OCI-LY1 (cell line): ENCODE measurements around the gene PLA2G4B.

ENCODE experiments used
- H2AFZ ChIP-seq: fragments of 200-600 bp; sonication (generic), shearing (Covaris generic); 2 replicates; pipeline ENCODE4 v1.6.0; 2014; ENCODE audit warnings: antibody characterized with exemption, mild to moderate bottlenecking, low read length
- H3F3A ChIP-seq: fragments of 200-600 bp; sonication (generic), shearing (Covaris generic); 2 replicates; pipeline ENCODE4 v1.6.0; 2014; ENCODE audit warnings: mild to moderate bottlenecking, antibody characterized with exemption, low read length, moderate library complexity; ENCODE audit not compliant: insufficient read depth
- H3K27ac ChIP-seq: fragments of 200-600 bp; sonication (generic); 2 replicates; pipeline ENCODE4 v1.5.1; 2014; ENCODE audit warnings: low read length, mixed run types, mild to moderate bottlenecking, low read depth; ENCODE audit not compliant: poor library complexity, severe bottlenecking
- H3K27me3 ChIP-seq: fragments of 200-600 bp; sonication (generic); 2 replicates; pipeline ENCODE4 v1.6.0; 2014; ENCODE audit warnings: antibody characterized with exemption, mild to moderate bottlenecking, low read length, moderate library complexity; ENCODE audit not compliant: insufficient read depth
- H3K36me3 ChIP-seq: fragments of 200-600 bp; sonication (generic); 2 replicates; pipeline ENCODE4 v1.6.1; 2014; ENCODE audit warnings: mild to moderate bottlenecking, antibody characterized with exemption, low read length, moderate library complexity, mixed read lengths; ENCODE audit not compliant: insufficient read depth
- H3K4me1 ChIP-seq: fragments of 200-600 bp; sonication (generic); 2 replicates; pipeline ENCODE4 v1.5.1; 2014; ENCODE audit warnings: mild to moderate bottlenecking, low read length, moderate library complexity; ENCODE audit not compliant: insufficient read depth, severe bottlenecking
- H3K4me2 ChIP-seq: fragments of 200-600 bp; sonication (generic), shearing (Covaris generic); 2 replicates; pipeline ENCODE4 v1.6.1; 2014; ENCODE audit warnings: low read length
- H3K4me3 ChIP-seq: fragments of 200-600 bp; sonication (generic); 2 replicates; pipeline ENCODE4 v1.5.1; 2014; ENCODE audit warnings: low read length, low read depth, mild to moderate bottlenecking, mixed read lengths; ENCODE audit not compliant: poor library complexity, severe bottlenecking
- H3K79me2 ChIP-seq: fragments of 200-600 bp; shearing (Covaris generic); 2 replicates; pipeline ENCODE4 v1.6.1; 2016; ENCODE audit warnings: mixed run types, low read length, mixed read lengths; ENCODE audit not compliant: insufficient read depth
- H3K9ac ChIP-seq: fragments of 200-600 bp; sonication (generic), shearing (Covaris generic); 2 replicates; pipeline ENCODE4 v1.6.1; 2014; ENCODE audit warnings: mild to moderate bottlenecking, low read length, mixed read lengths
- H3K9me2 ChIP-seq: fragments of 200-600 bp; sonication (generic), shearing (Covaris generic); 2 replicates; pipeline ENCODE4 v1.6.1; 2014; ENCODE audit warnings: low read depth, mild to moderate bottlenecking, low read length, mixed read lengths
- H3K9me3 ChIP-seq: fragments of 200-600 bp; shearing (Covaris generic); 2 replicates; pipeline ENCODE4 v1.6.1; 2014; ENCODE audit warnings: low read length, mixed read lengths
- H4K20me1 ChIP-seq: fragments of 200-600 bp; sonication (generic), shearing (Covaris generic); 2 replicates; pipeline ENCODE4 v1.6.0; 2016; ENCODE audit warnings: mild to moderate bottlenecking, low read length; ENCODE audit not compliant: insufficient read depth
- CTCF ChIP-seq: fragments of 200-600 bp; sonication (generic), shearing (Covaris generic); IDR thresholded peaks from 2 replicates; pipeline ENCODE4 v1.5.1; 2017; ENCODE audit warnings: mild to moderate bottlenecking, antibody characterized with exemption, low read length, moderate library complexity, mixed read lengths
- EZH2 ChIP-seq: fragments of 200-600 bp; sonication (generic), shearing (Covaris generic); IDR thresholded peaks from 2 replicates; pipeline ENCODE4 v1.8.0; 2017; ENCODE audit warnings: borderline replicate concordance, mixed run types, mild to moderate bottlenecking, antibody characterized with exemption, low read length, moderate library complexity, mixed read lengths

PLA2G4B gene

GRCh38 chr15:41821831-41822230 is 16.8 kb upstream of the PLA2G4B start:
- Histone ChIP-seq H3K36me3 (peaks cover 4% of the 10 kb centered on the region; the same call in 1 of the 2 replicates), H3K4me3 (no peak overlapping the region), H3K9me3 (no peaks in the 10 kb centered on the region), H3K27ac (no peak overlapping the region), H3K79me2 (no peaks in the 10 kb centered on the region), H3K27me3 (no peaks in the 10 kb centered on the region), H3K9me2 (no peaks in the 10 kb centered on the region), H3K4me1 (no peaks in the 10 kb centered on the region), H3F3A (no peaks in the 10 kb centered on the region), H3K9ac (no peak overlapping the region), H2AFZ (no peak overlapping the region), H4K20me1 (no peaks in the 10 kb centered on the region), H3K4me2 (no peak overlapping the region)
- TF ChIP-seq CTCF: no peak
- TF ChIP-seq EZH2: no peak

GRCh38 chr15:41822471-41822870 is 16.2 kb upstream of the PLA2G4B start:
- no peak overlapping the region for H3K4me2 ChIP-seq
- H3K27me3 ChIP-seq: no peaks in the 10 kb centered on the region
- no peaks in the 10 kb centered on the region for H4K20me1 ChIP-seq
- H3K9ac ChIP-seq: no peak overlapping the region
- H3K36me3 ChIP-seq: peaks cover 4% of the 10 kb centered on the region; the same call in 1 of the 2 replicates
- no peak overlapping the region for H3K4me3 ChIP-seq
- H3K9me2 ChIP-seq: no peaks in the 10 kb centered on the region
- H3K4me1 ChIP-seq: peaks cover 4% of the 10 kb centered on the region
- no peak overlapping the region for H3K27ac ChIP-seq
- no peaks in the 10 kb centered on the region for H3K79me2 ChIP-seq
- H2AFZ ChIP-seq: no peak overlapping the region
- H3F3A ChIP-seq: no peaks in the 10 kb centered on the region
- TF ChIP-seq EZH2 (no peak), CTCF (no peak)
- no peaks in the 10 kb centered on the region for H3K9me3 ChIP-seq

DNA sequence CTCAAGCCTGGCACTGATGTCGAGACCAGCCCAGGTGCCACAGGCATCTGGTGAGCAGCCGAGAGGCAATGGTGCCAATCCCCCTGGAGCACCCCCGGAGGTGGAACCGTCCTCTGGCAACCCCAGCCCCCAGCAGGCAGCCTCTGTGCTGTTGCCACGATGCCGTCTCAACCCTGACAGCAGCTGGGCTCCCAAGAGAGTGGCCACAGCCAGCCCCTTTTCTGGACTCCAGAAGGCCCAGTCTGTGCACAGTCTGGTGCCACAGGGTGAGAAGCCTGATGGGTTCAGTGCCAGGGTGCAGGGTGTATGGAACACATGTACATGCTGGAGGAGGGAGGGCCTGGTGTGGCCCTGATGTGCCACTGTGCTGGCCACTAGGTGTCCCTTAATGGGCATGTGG is 15.7 kb upstream of the PLA2G4B start:
- peaks cover 4% of the 10 kb centered on the region; the same call in 1 of the 2 replicates for H3K36me3 ChIP-seq
- TF ChIP-seq EZH2 (no peak), CTCF (no peak)
- H3K4me1 ChIP-seq: peaks cover 6% of the 10 kb centered on the region
- H3F3A ChIP-seq: no peaks in the 10 kb centered on the region
- H3K9me3 ChIP-seq: no peaks in the 10 kb centered on the region
- H2AFZ ChIP-seq: no peak overlapping the region
- no peaks in the 10 kb centered on the region for H3K79me2 ChIP-seq
- no peak overlapping the region for H3K27ac ChIP-seq
- no peak overlapping the region for H3K4me3 ChIP-seq
- no peaks in the 10 kb centered on the region for H3K27me3 ChIP-seq
- H3K4me2 ChIP-seq: no peak overlapping the region
- no peaks in the 10 kb centered on the region for H3K9me2 ChIP-seq
- H4K20me1 ChIP-seq: no peaks in the 10 kb centered on the region
- H3K9ac ChIP-seq: no peak overlapping the region
